ENCODE results near the gene ATG4B.
A peak's percentile ranks its signal among the peaks of the same experiment; 100 is the strongest.

ATG4B gene

DNA sequence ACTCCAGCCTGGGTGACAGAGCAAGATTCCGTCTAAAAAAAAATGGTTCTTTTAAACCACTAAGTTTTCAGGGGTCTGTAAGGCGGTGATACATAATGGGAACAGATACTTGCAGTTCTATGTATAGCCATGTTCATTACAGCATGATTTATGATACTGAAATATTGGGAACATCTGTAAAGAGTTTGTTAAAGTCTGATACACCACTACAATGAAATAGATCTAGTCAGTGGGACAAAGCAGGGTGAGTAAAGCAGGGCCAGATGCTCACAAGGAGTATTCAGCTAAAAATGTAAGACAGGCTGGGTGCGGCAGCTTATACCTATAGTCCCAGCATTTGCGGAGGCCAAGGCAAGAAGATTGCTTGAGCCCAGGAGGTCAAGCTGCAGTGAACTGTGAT lies 58.2 kb downstream of the ATG4B start:
- DNase-seq = no peak

- DNase-seq = no peak
Observed at GRCh38 chr2:241701149-241701398, 63.6 kb downstream of the ATG4B start.

DNA sequence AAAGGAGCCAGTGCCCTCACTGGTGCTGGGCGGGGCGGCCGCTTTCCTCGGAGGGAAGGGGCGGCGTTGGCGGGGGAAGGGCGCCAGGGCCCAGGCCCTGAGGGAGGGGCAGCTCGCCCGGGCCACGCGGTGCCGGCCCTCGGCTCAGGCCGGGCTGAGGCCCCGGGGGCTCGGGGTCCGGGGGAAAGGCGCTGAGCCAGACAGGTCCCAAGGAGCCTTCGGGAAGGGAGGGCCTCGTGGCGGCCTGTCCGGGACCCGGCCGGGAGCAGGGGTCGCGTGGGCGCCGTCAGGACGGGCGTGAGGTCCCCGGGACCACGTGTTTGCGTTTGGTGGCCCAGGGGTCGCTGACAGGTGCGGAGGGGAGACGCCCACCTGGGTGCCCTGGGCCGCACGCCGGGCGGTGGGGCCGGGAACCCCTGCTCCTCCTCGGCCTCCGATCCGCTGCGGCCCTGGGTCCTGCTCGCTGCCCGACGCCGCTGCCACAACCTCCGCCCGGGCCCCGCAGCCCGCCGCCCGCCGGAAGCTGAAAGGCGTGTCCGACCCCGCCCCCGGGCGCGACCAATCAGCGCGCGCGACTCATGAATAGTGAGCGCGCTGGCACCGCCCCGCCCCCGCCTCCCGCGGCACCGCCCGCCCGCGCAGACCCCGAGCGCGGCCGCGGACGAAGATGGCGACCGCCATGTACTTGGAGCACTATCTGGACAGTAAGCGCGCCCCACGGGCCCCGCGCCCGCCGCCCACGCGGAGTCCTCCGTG lies 64.1 kb downstream of the ATG4B start, which contains the start of gene ING5:
Gene ING5 (plus strand): TSS at position 641 of the 756 bp plus-strand sequence. CDS start 27 bp downstream, at position 668.
- DNase-seq = peak; percentile 98

- DNase-seq = peak; percentile 88
Observed at GRCh38 chr2:241702155-241703031, 64.9 kb downstream of the ATG4B start.

DNA sequence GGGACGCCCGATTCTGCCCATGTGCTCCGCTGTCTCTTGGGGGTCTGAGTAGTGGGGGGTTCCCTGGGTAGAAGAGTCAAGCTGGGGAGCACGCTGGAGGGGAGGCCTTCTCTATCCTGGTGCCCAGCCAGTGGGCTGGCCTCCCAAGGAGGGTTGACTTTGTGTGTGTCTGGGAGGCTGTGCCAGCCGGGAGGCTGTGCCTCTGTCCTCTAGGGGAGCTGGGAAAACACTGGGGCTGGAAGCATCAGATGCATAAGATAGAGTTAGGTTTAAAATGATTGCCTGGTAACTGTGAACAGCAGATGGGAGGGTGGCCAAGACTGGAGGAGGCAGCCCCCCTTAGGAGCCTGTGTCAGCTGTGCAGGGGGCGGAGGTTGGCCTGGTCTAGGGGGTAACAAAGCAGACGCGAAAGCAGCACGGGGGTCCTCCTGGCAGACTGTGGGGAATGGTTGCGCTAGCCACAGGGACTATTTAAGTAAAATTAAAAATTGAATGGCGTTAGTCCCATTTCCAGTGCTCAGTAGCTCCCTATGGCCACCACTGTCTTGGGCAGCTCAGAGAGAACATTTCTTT lies 65.6 kb downstream of the ATG4B start:
- no peak for DNase-seq

- DNase-seq = no peak
Observed at GRCh38 chr2:241706537-241706936, 69.0 kb downstream of the ATG4B start.

DNA sequence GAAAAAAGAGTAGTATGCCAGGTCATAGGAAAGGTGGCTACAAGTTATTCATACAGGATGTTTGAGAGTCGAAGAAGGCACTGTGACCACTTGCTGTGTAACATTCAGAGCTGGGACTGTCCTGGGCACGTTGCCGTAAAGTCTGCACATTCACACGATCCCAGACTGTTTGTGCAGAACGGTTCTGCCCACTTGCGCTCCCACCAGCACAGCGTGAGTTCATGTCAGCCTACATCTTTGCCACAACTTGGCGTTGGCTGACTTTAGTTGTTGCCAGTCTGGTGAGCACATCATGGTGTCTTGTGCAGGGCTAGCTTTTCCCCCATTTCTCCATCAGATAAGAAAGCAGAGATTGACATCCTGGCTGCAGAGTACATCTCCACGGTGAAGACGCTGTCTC lies 71.4 kb downstream of the ATG4B start:
- no peak for DNase-seq

DNA sequence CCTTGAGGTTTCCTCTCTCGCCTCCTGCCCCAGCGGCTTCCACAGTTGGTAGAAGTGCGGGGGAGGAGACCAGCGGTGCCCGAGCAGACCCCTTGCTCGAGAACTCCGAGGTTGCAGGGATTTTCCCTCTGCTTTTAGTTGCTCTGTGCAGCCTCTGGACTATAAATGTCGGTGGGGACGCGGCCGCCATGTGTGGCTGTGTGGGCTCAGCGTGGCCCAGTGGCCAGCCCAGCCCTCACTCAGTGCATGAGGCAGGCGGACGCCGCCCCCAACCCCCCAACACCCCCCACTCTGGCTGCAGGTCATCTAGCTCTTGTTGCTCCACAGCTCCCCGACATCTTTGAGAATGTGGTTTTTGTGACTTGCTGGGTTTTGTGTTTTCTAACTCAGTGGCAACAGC lies 81.6 kb downstream of the ATG4B start:
- no peak for DNase-seq

DNA sequence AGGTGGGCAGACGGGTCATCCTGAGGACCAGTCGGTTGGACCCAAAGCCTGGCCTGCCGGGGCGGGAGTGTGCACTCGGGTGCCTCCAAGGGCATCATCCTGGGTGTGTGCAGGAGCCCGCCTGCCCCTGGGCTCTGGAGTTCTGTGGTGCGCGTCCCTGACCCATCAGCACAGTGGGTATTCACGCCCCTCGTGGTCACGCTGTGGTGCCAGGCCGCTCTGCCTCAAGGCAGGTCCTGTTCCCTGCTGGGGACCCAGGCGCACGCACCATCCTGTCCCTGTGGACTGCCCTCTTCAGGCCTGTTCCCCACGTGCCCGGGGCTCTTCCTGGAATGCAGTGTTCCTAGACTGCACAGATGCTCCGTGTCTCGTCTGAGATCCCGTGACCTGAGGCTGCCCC lies 82.6 kb downstream of the ATG4B start:
- DNase-seq = no peak

DNA sequence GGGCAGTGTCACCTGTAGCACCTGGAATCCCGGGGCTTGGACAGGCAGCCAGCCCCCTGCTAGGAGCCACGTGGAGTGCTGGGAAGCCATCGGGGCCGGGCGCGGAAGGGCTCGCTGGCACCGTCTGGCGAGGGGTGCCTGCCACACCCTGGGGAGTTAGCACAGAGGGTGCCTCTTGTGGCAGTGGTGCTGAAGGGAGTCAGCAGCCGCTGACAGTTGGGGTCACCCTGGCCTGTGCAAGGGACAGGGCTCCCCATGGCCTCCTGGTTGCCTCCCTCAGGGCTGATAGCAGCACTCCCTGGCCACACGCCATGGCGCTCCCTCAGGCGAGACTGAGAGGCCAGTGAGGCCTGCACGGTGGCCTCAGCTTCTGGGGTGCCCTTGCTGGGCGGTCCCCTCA lies 83.1 kb downstream of the ATG4B start:
- no peak for DNase-seq

DNA sequence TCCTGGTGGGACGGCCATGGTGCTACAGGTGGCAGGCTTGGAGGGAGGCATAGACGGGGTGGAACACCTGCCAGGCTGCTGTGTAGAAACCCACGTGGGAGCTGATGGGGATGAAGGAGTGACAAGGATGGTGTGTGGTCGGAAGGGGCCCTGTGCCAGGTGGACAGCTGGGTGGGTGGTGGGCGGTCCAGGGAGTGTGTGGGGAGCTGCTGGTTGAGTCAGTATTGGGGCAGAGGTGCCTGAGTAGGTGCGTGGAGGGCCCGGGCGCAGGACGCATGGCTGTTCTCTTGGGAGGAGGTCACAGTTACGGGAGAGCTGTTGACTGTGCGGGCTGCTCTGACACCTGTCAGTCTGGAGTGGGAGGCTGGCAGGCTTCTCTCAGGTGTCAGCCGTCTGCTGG lies 84.4 kb downstream of the ATG4B start:
- DNase-seq = no peak

GRCh38 chr2:241722896-241723454 lies 85.5 kb downstream of the ATG4B start:
- DNase-seq = no peak
